K562 (cell line): ENCODE results near the gene NKAIN4. TPM values are rescaled to one million over a fixed set of nuclear protein-coding genes. Genes with fewer than 3 reads are reported as not detected.
A peak's percentile ranks its signal among the peaks of the same experiment; 100 is the strongest.

Experiments used
- DEAF1 ChIP-seq: fragments of 450-650 bp; formaldehyde crosslinking; IDR thresholded peaks from 2 replicates; pipeline ENCODE4 v1.4.0; 2020; ENCODE audit warnings: mild to moderate bottlenecking, moderate library complexity
- EGR1 ChIP-seq: fragments of 450-650 bp; conservative IDR thresholded peaks from 2 replicates; pipeline ENCODE4 v1.6.1; 2017; ENCODE audit warnings: mild to moderate bottlenecking
- HOXB6 ChIP-seq: fragments of 250-450 bp; sonication (Bioruptor Pico); IDR thresholded peaks from 2 replicates; pipeline ENCODE4 v1.5.1; 2022; ENCODE audit warnings: mild to moderate bottlenecking, borderline replicate concordance
- MBD2 ChIP-seq: sonication (generic); IDR thresholded peaks from 2 replicates; pipeline ENCODE4 v1.6.1; 2016; ENCODE audit warnings: low read depth, borderline replicate concordance
- MLLT1 ChIP-seq, 2 experiments: fragments of 450-650 bp; IDR thresholded peaks; 2 replicates each; pipeline ENCODE4 v1.6.1; 2016
- NBN ChIP-seq: fragments of 450-650 bp; IDR thresholded peaks from 2 replicates; pipeline ENCODE4 v1.6.1; 2016; ENCODE audit warnings: low read depth, mild to moderate bottlenecking
- NKRF ChIP-seq: fragments of 450-650 bp; IDR thresholded peaks from 2 replicates; pipeline ENCODE4 v1.6.1; 2016; ENCODE audit warnings: borderline replicate concordance
- NRF1 ChIP-seq, 2 experiments: fragments of 450-650 bp; IDR thresholded peaks in 1 of 2; conservative IDR thresholded peaks in 1 of 2; 2 replicates each; pipeline ENCODE4 v1.6.1; 2014; ENCODE audit warnings: mild to moderate bottlenecking in 2 of 2
- PTTG1 ChIP-seq: fragments of 450-650 bp; IDR thresholded peaks from 2 replicates; pipeline ENCODE4 v1.6.1; 2016; ENCODE audit warnings: low read depth, mild to moderate bottlenecking, missing genetic modification characterization, missing compliant biosample characterization
- RBM17 ChIP-seq: fragments of 200-400 bp; formaldehyde crosslinking; IDR thresholded peaks from 2 replicates; pipeline ENCODE4 v1.6.1; 2017; ENCODE audit warnings: low read depth, mild to moderate bottlenecking, low read length, borderline replicate concordance
- RBM39 ChIP-seq: fragments of 200-400 bp; formaldehyde crosslinking; optimal IDR thresholded peaks from 2 replicates; pipeline ENCODE3; 2018; ENCODE audit warnings: low read depth, low read length
- SIN3A ChIP-seq, 2 experiments: fragments of 150-350 bp in 1 of 2; IDR thresholded peaks; 2 replicates each; pipeline ENCODE4 v1.6.1; 2011 to 2016; ENCODE audit warnings: borderline replicate concordance in 2 of 2, low read depth in 2 of 2, low read length in 2 of 2, mild to moderate bottlenecking in 2 of 2, moderate library complexity in 2 of 2; ENCODE audit not compliant: control insufficient read depth in 1 of 2
- ZBED1 ChIP-seq: IDR thresholded peaks from 2 replicates; pipeline ENCODE4 v1.6.1; 2014
- ZNF12 ChIP-seq: sonication (generic); formaldehyde crosslinking; IDR thresholded peaks from 2 replicates; pipeline ENCODE4 v1.4.0; 2020; ENCODE audit warnings: mild to moderate bottlenecking, missing genetic modification reagents
- ZNF197 ChIP-seq: fragments of 200-800 bp; sonication (Bioruptor generic); IDR thresholded peaks from 2 replicates; pipeline ENCODE4 v1.6.1; 2016; ENCODE audit warnings: low read depth, missing genetic modification characterization, missing compliant biosample characterization
- ZNF277 ChIP-seq: fragments of 250-450 bp; sonication (Bioruptor Pico); IDR thresholded peaks from 2 replicates; pipeline ENCODE4 v1.8.0; 2022; ENCODE audit warnings: inconsistent platforms, mild to moderate bottlenecking, moderate library complexity, borderline replicate concordance
- ZNF280A ChIP-seq: fragments of 450-650 bp; IDR thresholded peaks from 2 replicates; pipeline ENCODE4 v1.6.1; 2018; ENCODE audit warnings: mild to moderate bottlenecking, low read depth; ENCODE audit not compliant: partially characterized antibody
- ZNF717 ChIP-seq: fragments of 250-450 bp; sonication (Bioruptor Pico); IDR thresholded peaks from 2 replicates; pipeline ENCODE4 v1.5.0; 2021
- ZNF780A ChIP-seq: fragments of 250-450 bp; sonication (Bioruptor Pico); IDR thresholded peaks from 2 replicates; pipeline ENCODE4 v1.5.0; 2021; ENCODE audit warnings: mild to moderate bottlenecking
- polyA plus RNA-seq, 8 experiments: library from polyadenylated mRNA; depleted of rRNA in 4 of 8; stranded (reverse) in 5 of 8; unstranded in 3 of 8; fragments of >200 nt; fragmentation: Nextera tagmentation in 2 of 8; fragmentation: Illumina TruSeq in 1 of 8; extraction: Ambion mirVana in 2 of 8; extraction: Trizol in 1 of 8; gene quantifications; 2 replicates each; pipeline versions ENCODE4 v1.2.1 to v1.2.3, GENCODE V29; 2011 to 2014; ENCODE audit warnings: inconsistent platforms in 1 of 8, missing spikeins in 1 of 8
- total RNA-seq, 7 experiments: library from RNA; depleted of rRNA in 6 of 7; stranded (reverse); fragments of >200 nt in 6 of 7; fragmentation: Illumina TruSeq in 2 of 7; extraction: Trizol in 2 of 7; gene quantifications; 2 replicates each; pipeline versions ENCODE4 v1.2.1 to v1.2.3, GENCODE V29; 2011 to 2021; ENCODE audit warnings: low replicate concordance in 1 of 7

Gene NKAIN4
- total and polyA plus RNA-seq, 9 of the 15 experiments (the other 6 are each of a cell fraction or from before 2014, with no cell fraction given) = not detected

GRCh38 chr20:63272105-63273058, 18.1 kb upstream of the NKAIN4 start, which contains the start of gene ARFGAP1 (continued):
- peak; percentile 48; the same call in 1 of the 2 replicates for TF ChIP-seq NKRF
- peak; percentile 75 to 79 for TF ChIP-seq NRF1 (conservative IDR thresholded peaks at IDR 0.05 in 1 of 2, IDR thresholded peaks at IDR 0.05 in 1 of 2)
- no peak for TF ChIP-seq HOXB6 (CRISPR knock-in tag)
- no peak for TF ChIP-seq DEAF1
- no peak for TF ChIP-seq ZNF197
- no peak for TF ChIP-seq ZNF780A (CRISPR knock-in tag)
- TF ChIP-seq RBM39 = no peak
- TF ChIP-seq EGR1 = peak; percentile 38
- no peak for TF ChIP-seq PTTG1 (tag)
- peak; percentile 66; the same call in 1 of the 2 replicates for TF ChIP-seq MBD2
- no peak for TF ChIP-seq MLLT1 (IDR thresholded peaks at IDR 0.05)
- no peak for TF ChIP-seq ZNF277 (CRISPR knock-in tag)
- no peak for TF ChIP-seq ZNF12 (CRISPR knock-in tag)
- TF ChIP-seq SIN3A (IDR thresholded peaks at IDR 0.05; ENCODE audit: borderline replicate concordance in 2 of 2, control insufficient read depth in 1 of 2, low read depth in 2 of 2, low read length in 2 of 2) = peak; percentile 58 to 88; a peak in 3 of 4 replicates
- TF ChIP-seq ZNF280A = no peak
- TF ChIP-seq RBM17 = no peak
- no peak for TF ChIP-seq NBN
- no peak for TF ChIP-seq ZNF717
- TF ChIP-seq ZBED1 = no peak
